HG03045 (cell line): Measurements from ENCODE around the gene PICK1.

Experiments
- ATAC-seq: cut with Tn5 transposase; IDR thresholded peaks from one replicate; pipeline ENCODE4 v1.9.1; 2021; ENCODE audit warnings: mild to moderate bottlenecking, moderate library complexity; ENCODE audit not compliant: unreplicated experiment

Gene PICK1

DNA sequence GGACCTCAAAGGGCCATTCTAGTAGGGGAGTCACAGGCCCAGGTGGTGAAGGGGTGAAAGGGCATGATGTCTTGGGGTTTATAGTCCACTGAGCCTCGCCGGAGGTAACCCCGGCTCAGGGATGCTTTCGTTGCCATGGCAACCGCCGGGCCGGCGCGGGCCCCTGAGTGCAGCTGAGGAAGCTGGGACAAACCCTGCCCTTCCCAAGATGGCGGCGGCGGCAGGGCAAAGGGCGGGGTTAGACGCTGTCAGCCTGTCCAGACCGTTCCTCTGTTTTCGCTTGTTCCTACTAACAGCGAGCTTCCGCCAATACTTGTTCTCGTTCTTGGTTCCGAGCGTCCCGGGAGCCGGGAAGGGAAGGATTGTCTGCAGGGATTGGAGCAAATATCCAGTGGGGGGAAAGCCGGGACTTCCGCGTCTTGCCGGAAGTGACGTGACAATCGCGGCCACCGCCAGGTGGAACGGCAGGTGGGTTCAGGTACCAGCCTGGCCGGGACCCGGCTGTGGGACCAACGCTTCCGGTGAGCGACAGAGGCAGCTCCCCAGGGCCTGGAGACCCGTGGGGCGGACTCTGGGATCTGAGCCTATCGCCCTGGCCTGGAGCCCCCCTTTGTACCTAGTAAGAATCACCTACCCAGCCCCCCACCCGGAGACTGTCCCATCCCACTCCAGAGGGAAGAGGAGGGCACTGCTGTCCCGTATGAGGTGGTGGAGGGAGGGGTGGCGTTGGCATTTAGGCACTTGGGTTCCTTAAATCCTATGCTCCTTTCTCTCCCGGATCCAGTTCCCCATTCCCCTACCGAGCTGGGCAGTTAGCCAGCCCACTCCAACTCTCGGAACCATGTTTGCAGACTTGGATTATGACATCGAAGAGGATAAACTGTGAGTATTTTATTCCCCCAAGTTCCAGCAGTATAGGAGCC lies at the start of gene PICK1:
Gene PICK1 (plus strand): TSS at position 436 of the 923 bp plus-strand sequence. CDS start 406 bp downstream, at position 842.
- no peak for ATAC-seq

- ATAC-seq = no peak
These were observed 48.0 kb upstream of the PICK1 start for GRCh38 chr22:38009000-38009806.

GRCh38 chr22:38012604-38013072 lies 44.6 kb upstream of the PICK1 start:
- ATAC-seq = no peak

GRCh38 chr22:38014083-38014482 lies 43.1 kb upstream of the PICK1 start:
- ATAC-seq = no peak

GRCh38 chr22:38016182-38017151 lies 40.7 kb upstream of the PICK1 start:
- ATAC-seq = no peak

DNA sequence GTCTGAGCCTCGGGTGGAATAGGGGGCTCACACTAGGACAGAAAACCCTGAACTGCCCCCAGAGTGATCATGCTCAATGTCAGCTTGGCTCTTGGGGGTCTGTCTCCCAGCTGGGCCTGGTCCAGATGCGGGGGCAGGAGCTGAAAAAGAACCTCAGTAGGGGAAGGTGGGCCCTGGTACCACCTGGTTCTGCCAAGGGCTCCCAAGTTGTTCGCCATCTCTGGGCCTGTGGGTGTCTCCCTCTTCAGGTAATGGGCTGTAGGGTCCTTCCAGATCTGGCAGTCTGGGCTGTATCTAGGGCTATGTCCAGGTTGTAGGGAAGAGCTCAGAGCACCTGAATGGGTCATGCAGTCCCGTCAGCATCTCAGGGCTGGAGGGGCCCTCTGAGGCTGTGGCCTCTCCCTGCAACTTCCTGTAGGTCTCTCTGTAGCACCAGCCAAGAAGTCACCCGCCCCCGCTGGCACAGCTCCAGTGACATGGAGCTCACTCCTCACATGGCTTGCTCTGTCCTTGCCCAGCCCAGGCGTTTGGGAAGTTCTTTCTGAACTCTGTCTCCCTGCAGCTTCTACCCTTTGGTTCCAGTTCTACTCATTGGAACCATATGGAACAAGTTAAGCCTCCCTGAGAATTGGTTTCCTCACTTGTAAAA lies 39.8 kb upstream of the PICK1 start:
- ATAC-seq = no peak

DNA sequence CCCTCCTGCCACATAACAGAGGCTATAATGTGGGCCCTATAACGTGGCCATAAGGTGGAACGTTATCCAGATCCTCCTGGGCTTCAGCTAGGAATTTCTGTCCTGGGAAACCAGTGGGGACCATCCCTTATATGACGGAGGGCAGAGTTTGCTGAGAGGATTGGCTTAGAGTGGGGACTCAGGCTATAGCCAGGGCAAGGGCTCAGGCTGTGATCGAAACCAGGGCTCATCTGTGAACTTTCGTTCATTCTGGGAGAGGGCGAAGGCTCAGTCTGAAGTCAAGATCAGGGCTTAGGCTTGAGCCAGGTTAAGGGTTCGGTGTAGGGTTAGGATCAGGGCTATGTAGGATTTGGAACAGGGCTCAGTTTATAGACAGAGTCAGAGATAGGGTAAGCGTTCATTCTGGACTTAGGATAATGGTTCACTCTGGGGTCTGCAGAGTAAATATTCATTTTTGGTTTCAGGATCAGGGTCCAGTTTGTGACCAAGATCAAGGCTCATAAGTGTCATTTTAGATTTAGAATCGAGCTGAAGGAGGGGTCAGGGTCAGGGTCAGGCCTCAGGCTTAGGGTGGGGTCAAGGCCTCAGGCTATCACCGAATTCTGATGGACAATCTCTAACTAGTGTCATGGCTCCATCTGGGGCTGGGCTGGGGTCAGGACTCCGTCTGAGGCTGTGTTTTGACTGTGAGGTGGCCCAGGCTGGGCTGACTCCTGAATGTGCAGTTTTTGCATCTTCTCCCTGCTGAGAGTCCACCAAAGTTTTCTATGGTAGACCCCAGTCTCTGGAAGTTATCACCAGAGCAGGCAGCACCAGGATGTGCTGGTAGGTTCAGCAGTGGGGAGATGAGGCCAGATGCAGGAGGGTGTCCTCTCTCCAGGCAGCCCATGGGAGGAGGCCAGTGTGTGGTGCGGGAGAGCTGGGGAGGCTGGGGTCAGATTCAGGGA lies 39.0 kb upstream of the PICK1 start:
- no peak for ATAC-seq

DNA sequence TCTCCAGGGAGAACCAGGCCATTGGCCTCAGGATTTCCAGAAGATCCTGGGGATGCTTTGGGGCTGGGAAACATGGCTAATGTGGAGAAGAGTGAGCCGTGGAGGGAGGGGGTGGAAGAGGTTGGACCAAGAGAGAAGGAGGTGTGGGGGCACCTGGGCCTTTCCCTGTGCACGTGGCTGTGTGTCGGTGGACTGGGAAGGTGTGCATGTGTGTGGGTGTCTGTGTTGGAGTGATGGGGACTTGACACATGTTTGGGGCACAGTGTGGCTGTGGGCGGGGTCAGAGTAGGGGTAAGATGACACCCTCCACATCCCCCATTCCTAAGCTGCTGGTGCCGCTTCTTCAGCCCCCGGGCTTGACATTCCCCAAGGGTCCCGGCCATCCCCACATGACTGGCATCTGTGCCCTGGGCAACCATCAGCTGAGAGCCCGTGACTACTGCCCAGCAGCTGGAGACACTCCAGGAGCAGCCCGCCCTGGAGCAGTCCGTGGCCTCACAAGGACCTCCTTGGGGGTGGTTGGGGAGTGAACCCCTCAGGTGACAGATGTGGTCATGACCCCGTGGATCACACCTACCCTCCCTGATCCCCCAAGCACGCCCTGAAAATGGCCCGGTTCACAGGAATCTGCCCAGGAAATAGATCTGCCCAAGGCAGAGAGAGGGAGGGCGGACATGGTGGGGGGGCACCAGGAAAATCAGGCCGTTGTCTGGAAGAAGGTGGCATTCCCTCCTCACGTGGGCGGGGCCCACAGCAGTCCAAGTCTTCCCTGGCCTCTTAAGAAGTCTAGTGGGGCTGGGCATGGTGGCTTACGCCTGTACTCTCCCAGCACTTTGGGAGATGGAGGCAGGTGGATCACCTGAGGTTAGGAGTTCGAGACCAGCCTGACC lies 38.0 kb upstream of the PICK1 start:
- no peak for ATAC-seq

- no peak for ATAC-seq
These were observed 36.0 kb upstream of the PICK1 start for GRCh38 chr22:38021206-38021605.

GRCh38 chr22:38023045-38023444 lies 34.2 kb upstream of the PICK1 start:
- ATAC-seq = no peak

- ATAC-seq = no peak
These were observed 31.7 kb upstream of the PICK1 start for GRCh38 chr22:38025514-38025913.

DNA sequence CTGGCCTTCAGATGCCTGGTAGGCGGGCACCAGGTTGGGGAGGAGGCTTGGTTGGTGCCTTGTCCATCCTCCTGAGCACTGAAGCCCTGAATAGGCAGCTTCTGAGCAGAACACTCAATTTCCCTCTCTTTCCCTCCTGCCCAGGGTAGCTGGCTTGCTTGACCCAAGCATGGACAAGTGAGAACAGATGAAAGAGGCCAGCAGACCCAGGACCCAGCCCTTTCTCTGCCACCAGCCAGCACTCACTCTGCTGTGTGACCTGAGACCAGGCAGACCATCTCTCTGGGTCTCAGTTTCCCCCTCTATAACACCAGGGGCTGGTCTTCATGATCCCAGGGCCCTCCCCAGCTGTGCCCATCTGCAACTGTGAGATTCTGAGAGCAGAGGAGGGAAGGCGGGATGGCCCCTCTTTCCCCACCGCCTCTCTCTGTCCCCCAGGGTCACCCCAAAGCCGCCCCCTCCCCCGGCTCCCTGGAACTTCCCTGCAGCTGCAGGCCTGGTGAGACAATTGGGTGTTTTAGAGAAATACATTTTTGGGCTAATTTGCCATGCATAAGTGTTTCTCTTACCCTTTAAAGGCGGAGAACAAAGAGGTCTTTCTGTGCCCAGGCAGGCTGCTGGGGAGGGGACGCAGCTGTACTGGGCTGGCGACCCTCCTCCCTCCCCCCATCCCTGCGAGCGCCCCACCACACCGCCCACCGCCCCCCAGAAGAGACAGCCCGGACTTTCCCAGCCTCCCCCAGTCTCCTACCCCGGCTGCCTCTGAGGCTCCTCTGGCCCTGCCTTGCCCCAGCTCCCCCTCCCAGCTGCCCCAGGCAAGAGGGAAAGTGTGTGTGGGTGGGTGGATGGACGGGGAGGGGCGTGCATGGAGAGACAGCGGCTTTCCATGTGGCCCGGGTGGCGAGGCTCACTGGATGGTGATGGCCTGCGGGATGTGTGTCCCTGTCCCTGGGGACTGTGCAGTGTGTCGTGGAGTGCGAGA lies 30.8 kb upstream of the PICK1 start:
- ATAC-seq = no peak

DNA sequence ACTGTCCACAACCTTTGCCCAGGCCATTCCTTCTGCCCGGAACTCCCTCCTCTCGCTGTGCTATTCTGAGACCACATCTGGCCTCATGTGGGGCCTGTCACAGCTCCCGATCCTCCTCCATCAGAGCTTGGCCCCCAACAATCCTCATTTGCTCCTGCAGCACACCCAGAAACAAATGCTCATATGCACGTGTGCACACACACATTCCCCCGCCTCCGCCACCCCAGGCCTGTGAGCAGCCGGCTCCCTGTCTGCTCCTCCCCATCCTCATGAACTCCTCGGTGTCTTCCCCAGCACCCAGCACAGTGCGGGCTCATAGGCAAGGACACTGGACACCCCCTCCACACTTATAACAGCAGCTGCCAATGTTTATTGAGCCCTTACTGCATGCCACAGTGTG lies 29.7 kb upstream of the PICK1 start:
- no peak for ATAC-seq

DNA sequence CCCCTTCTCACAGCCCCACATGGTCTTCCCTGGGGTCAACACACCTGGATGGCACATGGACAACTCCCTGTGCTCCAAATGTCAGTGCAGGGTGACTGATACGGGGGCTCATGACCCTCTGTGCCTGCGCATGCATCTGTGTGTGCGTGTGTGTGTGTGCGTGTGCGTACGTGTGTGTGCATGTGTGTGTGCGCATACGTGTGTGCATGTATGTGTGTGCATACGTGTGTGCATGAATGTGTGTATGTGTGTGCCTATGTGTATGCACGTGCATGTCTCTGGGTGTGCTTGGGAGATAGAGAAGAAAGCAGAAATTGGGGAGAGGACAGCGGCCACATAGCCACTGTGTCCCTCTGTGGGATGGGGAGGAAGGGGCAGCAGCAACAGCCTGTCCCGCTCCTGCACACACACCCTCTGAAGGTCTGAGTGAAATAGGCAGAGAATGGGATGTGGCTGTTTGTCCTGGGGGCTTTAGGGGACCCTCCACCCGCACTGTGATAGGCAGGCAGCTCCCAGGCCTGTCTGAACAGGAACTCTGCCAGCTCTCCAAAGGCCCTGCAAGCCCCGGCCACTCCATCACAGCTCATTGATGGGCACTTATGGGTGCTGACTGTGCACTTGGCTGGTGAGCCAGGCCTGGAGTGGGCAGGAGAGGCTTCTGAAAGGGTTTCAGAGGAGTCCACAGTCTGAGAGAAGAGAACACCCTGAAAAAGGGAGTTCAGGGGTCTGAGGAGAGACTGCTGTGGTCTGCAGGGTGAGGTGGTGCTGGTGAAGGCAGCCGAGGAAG lies 28.7 kb upstream of the PICK1 start:
- ATAC-seq = no peak

DNA sequence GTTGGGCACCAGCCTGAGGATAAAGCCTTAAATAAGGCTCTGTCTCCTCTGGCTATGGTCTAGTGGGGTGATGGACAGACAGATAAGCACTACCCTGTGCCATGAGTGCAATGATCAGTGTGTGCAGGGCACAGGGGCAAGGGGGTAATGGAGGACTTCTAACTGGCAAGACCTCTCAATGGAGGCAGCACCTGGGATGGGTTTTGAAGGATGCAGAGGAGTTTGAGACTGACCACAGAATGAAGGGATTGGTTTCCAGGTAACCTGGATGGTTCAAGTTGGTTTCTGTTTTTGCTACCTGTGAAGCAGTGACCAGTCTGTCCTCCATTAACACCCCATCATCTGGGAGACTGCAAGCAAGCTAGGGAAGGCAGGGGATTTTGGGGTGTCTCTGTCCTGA lies 27.8 kb upstream of the PICK1 start:
- no peak for ATAC-seq

DNA sequence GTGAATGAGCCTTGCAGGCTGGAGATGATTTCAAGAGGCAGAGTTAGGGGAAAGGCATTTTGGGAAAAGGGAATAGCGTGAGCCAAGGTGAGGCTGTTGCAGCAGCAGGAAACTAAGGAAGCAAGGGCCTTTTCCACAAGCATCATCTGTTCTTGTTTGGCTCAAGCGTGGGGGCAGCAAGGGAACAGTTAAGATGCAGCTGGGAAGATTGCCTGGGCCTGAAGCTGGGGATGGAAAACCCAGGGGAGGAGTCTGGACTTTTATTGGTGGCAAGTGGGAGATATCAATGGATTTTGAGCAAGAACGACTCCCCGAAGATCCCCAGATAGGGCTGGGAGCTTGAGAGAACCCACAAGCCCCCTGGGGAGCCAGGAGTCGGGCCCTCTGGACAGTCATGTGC lies 27.3 kb upstream of the PICK1 start:
- no peak for ATAC-seq
